ENCODE data around the gene NOL12. TPM values are rescaled to one million over a fixed set of nuclear protein-coding genes. Genes with fewer than 3 reads are reported as not detected.

NOL12 gene
- total RNA-seq, 1 experiment from 2014 or later, result 30.4 TPM

- H2BK20ac ChIP-seq (ENCODE audit: low read depth, low read length, poor library complexity, severe bottlenecking), result no peak overlapping the region
- H3K23ac ChIP-seq (ENCODE audit: insufficient read length, low read depth, low read length), result no peak overlapping the region
- H2AFZ ChIP-seq (ENCODE audit: low read length), result no peak overlapping the region
- H3K9me3 Mint-ChIP-seq, result no peaks in the 10 kb centered on the region
- no peak overlapping the region for H2BK5ac ChIP-seq (ENCODE audit: insufficient read length, low read length)
- no peak overlapping the region for H3K4me2 ChIP-seq (ENCODE audit: insufficient read depth, insufficient read length, low read length)
- H3K9ac ChIP-seq (ENCODE audit: extremely low read depth, insufficient read length, low read length), result no peak overlapping the region
- H2BK12ac ChIP-seq (ENCODE audit: insufficient read length, low read depth, low read length), result no peak overlapping the region
- no peaks in the 10 kb centered on the region for H4K20me1 ChIP-seq (ENCODE audit: control insufficient read depth, insufficient read depth, insufficient read length)
- H3K27ac Mint-ChIP-seq, result peak overlapping the region in 1 of 3 experiments; percentile 62; a peak in 1 of 7 replicates
- no peak overlapping the region for H4K8ac ChIP-seq (replicated peaks; ENCODE audit: insufficient read length, low read depth, low read length)
- no peak overlapping the region for H3K4ac ChIP-seq (ENCODE audit: low read depth, low read length)
- H3K27me3 ChIP-seq (ENCODE audit: insufficient read depth, low read length), result no peaks in the 10 kb centered on the region
- no peak overlapping the region for H4K91ac ChIP-seq (ENCODE audit: insufficient read length, low read depth, low read length)
- H3K4me1 Mint-ChIP-seq, result peaks cover 6 to 17% of the 10 kb centered on the region in 2 experiments; a peak in 3 of 4 replicates
- TF ChIP-seq, protein P1, sequence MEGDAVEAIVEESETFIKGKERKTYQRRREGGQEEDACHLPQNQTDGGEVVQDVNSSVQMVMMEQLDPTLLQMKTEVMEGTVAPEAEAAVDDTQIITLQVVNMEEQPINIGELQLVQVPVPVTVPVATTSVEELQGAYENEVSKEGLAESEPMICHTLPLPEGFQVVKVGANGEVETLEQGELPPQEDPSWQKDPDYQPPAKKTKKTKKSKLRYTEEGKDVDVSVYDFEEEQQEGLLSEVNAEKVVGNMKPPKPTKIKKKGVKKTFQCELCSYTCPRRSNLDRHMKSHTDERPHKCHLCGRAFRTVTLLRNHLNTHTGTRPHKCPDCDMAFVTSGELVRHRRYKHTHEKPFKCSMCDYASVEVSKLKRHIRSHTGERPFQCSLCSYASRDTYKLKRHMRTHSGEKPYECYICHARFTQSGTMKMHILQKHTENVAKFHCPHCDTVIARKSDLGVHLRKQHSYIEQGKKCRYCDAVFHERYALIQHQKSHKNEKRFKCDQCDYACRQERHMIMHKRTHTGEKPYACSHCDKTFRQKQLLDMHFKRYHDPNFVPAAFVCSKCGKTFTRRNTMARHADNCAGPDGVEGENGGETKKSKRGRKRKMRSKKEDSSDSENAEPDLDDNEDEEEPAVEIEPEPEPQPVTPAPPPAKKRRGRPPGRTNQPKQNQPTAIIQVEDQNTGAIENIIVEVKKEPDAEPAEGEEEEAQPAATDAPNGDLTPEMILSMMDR (conservative IDR thresholded peaks at IDR 0.05), result no peak
- no peak overlapping the region for H3K56ac ChIP-seq (ENCODE audit: insufficient read length, low read depth, low read length)
- H3K36me3 Mint-ChIP-seq (ENCODE audit: insufficient read depth in 1 of 3, low read depth in 3 of 3), result peaks cover 13 to 38% (median 19%) of the 10 kb centered on the region in 3 experiments; a peak in 6 of 7 replicates
- no peak overlapping the region for H2BK120ac ChIP-seq (ENCODE audit: low read depth, low read length, poor library complexity, severe bottlenecking)
- no peak for DNase-seq
- no peak overlapping the region for H3T11ph ChIP-seq (ENCODE audit: low read length)
- H2BK15ac ChIP-seq (ENCODE audit: low read depth, low read length), result no peak overlapping the region
- no peak overlapping the region for H4K5ac ChIP-seq (ENCODE audit: insufficient read length, low read depth, low read length)
- no peak overlapping the region for H3K27ac ChIP-seq (ENCODE audit: insufficient read length, low read depth, low read length)
- WGBS (ENCODE audit: extremely low coverage, insufficient read length, low lambda C conversion rate), result no CpG with 5 or more reads among the region's 6 CpGs
- H3K4me3 Mint-ChIP-seq, result no peak overlapping the region
- no peaks in the 10 kb centered on the region for H3K4me1 ChIP-seq (ENCODE audit: insufficient read depth, low read length)
- H3K14ac ChIP-seq (ENCODE audit: insufficient read depth, low read length), result no peak overlapping the region
- H3K27me3 Mint-ChIP-seq (ENCODE audit: low read depth), result peaks cover 3% of the 10 kb centered on the region; the same call in 1 of the 2 replicates
- no peaks in the 10 kb centered on the region for H3K9me3 ChIP-seq (ENCODE audit: control insufficient read depth, low read depth, low read length)
- no peaks in the 10 kb centered on the region; the same call in 1 of the 2 replicates for H3K79me2 ChIP-seq (ENCODE audit: insufficient read depth, low read length)
- H3K18ac ChIP-seq (ENCODE audit: insufficient read length, low read depth, low read length), result no peak overlapping the region
- no peak overlapping the region for H2AK5ac ChIP-seq (ENCODE audit: insufficient read length, low read length)
- H3K23me2 ChIP-seq (ENCODE audit: insufficient read length, low read depth, low read length, poor library complexity, severe bottlenecking), result no peaks in the 10 kb centered on the region
- H3K79me1 ChIP-seq (ENCODE audit: insufficient read depth, low read depth, low read length, poor library complexity, severe bottlenecking), result peaks cover 6% of the 10 kb centered on the region
Observed at GRCh38 chr22:37669586-37669985, 16.6 kb upstream of the NOL12 start.

Measured in H9 (cell line).